ENCODE data around the gene PIK3C3. TPM values are rescaled to one million over a fixed set of nuclear protein-coding genes. Genes with fewer than 3 reads are reported as not detected.

Gene PIK3C3
- total and polyA plus RNA-seq, 2 of the 8 experiments (the other 6 are each of a cell fraction or from before 2014, with no cell fraction given), result 15.3 to 47.4 TPM

GRCh38 chr18:41993151-41993550 lies 38.1 kb downstream of the PIK3C3 start:
- no peaks in the 10 kb centered on the region for H3K23me2 ChIP-seq (ENCODE audit: low read depth, low read length)
- H3K9me3 ChIP-seq (ENCODE audit: insufficient read depth in 2 of 2, low read depth in 1 of 2, low read length in 1 of 2), result no peaks in the 10 kb centered on the region
- H3K18ac ChIP-seq (ENCODE audit: extremely low read depth, low read length), result no peak overlapping the region
- no peak for TF ChIP-seq MAFK (IDR thresholded peaks at IDR 0.05; ENCODE audit: low read depth, low read length)
- TF ChIP-seq SRF (IDR thresholded peaks at IDR 0.05; ENCODE audit: low read depth, low read length), result no peak
- TF ChIP-seq PHF8 (conservative IDR thresholded peaks at IDR 0.05; ENCODE audit: low read depth, low read length), result no peak
- TF ChIP-seq ASH2L (IDR thresholded peaks at IDR 0.05; ENCODE audit: low read length), result no peak
- no peak for TF ChIP-seq ATF2 (IDR thresholded peaks at IDR 0.05; ENCODE audit: low read length)
- TF ChIP-seq BRCA1 (IDR thresholded peaks at IDR 0.05; ENCODE audit: low read depth, low read length), result no peak
- no peak for TF ChIP-seq SIN3A (conservative IDR thresholded peaks at IDR 0.05 in 1 of 2, IDR thresholded peaks at IDR 0.05 in 1 of 2; ENCODE audit: low read depth in 1 of 2, low read length in 2 of 2)
- TF ChIP-seq CHD2 (IDR thresholded peaks at IDR 0.05; ENCODE audit: low read length), result no peak
- no peak for TF ChIP-seq JUN (IDR thresholded peaks at IDR 0.05; ENCODE audit: low read depth, low read length)
- TF ChIP-seq EGR1 (IDR thresholded peaks at IDR 0.05; ENCODE audit: borderline replicate concordance, low read depth, low read length), result no peak
- TF ChIP-seq SP1 (IDR thresholded peaks at IDR 0.05; ENCODE audit: low read depth, low read length), result no peak
- no peak for TF ChIP-seq CREB1 (IDR thresholded peaks at IDR 0.05)
- TF ChIP-seq RFX5 (IDR thresholded peaks at IDR 0.05; ENCODE audit: borderline replicate concordance, low read depth, low read length), result no peak

More at GRCh38 chr18:41993151-41993550, 38.1 kb downstream of the PIK3C3 start:
- H4K8ac ChIP-seq (ENCODE audit: extremely low read depth, insufficient read depth, low read length), result no peak overlapping the region
- no peak for FAIRE-seq
- no peak overlapping the region for H4K5ac ChIP-seq (ENCODE audit: insufficient read length, low read depth, low read length)
- H3K27me3 ChIP-seq (replicated peaks in 1 of 4; ENCODE audit: control insufficient read depth in 3 of 4, extremely low read depth in 1 of 4, insufficient read depth in 3 of 4, low read length in 3 of 4), result no peaks in the 10 kb centered on the region
- no peak overlapping the region for H2AK5ac ChIP-seq (ENCODE audit: low read depth, low read length)
- no peak overlapping the region for H3K4me3 ChIP-seq (ENCODE audit: extremely low read depth in 1 of 4, insufficient read depth in 2 of 4, low read depth in 3 of 4, low read length in 4 of 4)
- POLR2A ChIA-PET (ENCODE audit: partially characterized antibody), result no interaction called here
- H3K4ac ChIP-seq (replicated peaks; ENCODE audit: insufficient read length, low read depth, low read length), result no peak overlapping the region
- no peak overlapping the region for H4K91ac ChIP-seq (replicated peaks; ENCODE audit: insufficient read length, low read length)
- H2BK15ac ChIP-seq (ENCODE audit: low read length), result no peak overlapping the region
- no peaks in the 10 kb centered on the region for H3K79me2 ChIP-seq (ENCODE audit: control insufficient read depth in 1 of 2, insufficient read depth in 2 of 2, low read length in 2 of 2)
- H3K4me2 ChIP-seq (ENCODE audit: insufficient read depth in 1 of 2, low read depth in 2 of 2, low read length in 2 of 2), result no peak overlapping the region
- H2BK120ac ChIP-seq (replicated peaks; ENCODE audit: low read depth, low read length), result no peak overlapping the region
- CTCF ChIA-PET (ENCODE audit: partially characterized antibody), result no interaction called here
- WGBS, 2 experiments (ENCODE audit: extremely low coverage in 1 of 2, insufficient coverage in 1 of 2, insufficient read length in 1 of 2, insufficient replicate concordance in 2 of 2, low coverage in 1 of 2, low lambda C conversion rate in 2 of 2, missing lambda C conversion rate in 1 of 2), result 86% methylated on average over 2 of the region's 2 CpGs; no CpG with 5 or more reads in 1 of the 2 experiments
- no peak overlapping the region for H3K14ac ChIP-seq (ENCODE audit: insufficient read length)
- no peak overlapping the region for H2AFZ ChIP-seq (ENCODE audit: low read length)
- H3K23ac ChIP-seq (ENCODE audit: insufficient read length), result no peak overlapping the region
- H2BK5ac ChIP-seq (ENCODE audit: low read depth, low read length), result no peak overlapping the region
- H3K9ac ChIP-seq (replicated peaks in 1 of 4; ENCODE audit: extremely low read depth in 1 of 4, low read depth in 3 of 4, low read length in 3 of 4), result no peak overlapping the region
- peaks cover 0 to 3% (median 0%) of the 10 kb centered on the region in 4 experiments; a peak in 1 of 7 replicates for H3K4me1 ChIP-seq (replicated peaks in 1 of 4; ENCODE audit: control insufficient read depth in 3 of 4, insufficient read depth in 4 of 4, low read length in 3 of 4)
- DNase-seq (ENCODE audit: low read depth in 1 of 2, low spot score in 2 of 2), result no peak
- H3K36me3 ChIP-seq (ENCODE audit: control insufficient read depth in 2 of 4, insufficient read depth in 4 of 4, low read length in 3 of 4), result peaks cover 0 to 25% (median 3%) of the 10 kb centered on the region in 4 experiments; a peak in 3 of 8 replicates
- H2BK20ac ChIP-seq (ENCODE audit: low read length), result no peak overlapping the region
- H3K27ac ChIP-seq (ENCODE audit: low read depth, low read length), result no peak overlapping the region
- no peaks in the 10 kb centered on the region for H3K79me1 ChIP-seq (ENCODE audit: low read depth, low read length)
- no peak overlapping the region for H2BK12ac ChIP-seq (ENCODE audit: low read depth, low read length)
- H3K56ac ChIP-seq (replicated peaks; ENCODE audit: insufficient read length, low read depth, low read length), result no peak overlapping the region
- peaks cover 0 to 1% of the 10 kb centered on the region in 2 experiments for H4K20me1 ChIP-seq (replicated peaks in 1 of 2; ENCODE audit: control insufficient read depth in 1 of 2, insufficient read depth in 2 of 2, low read length in 2 of 2)
